Mucosa of rectum (tissue), 2 donors: Measurements from ENCODE around the gene SFRP5.

Source experiments
- H3K27ac ChIP-seq, 2 donors: one replicate each; pipeline ENCODE4 v1.7.0; 2013; ENCODE audit warnings: inconsistent platforms in 2 of 2, low read depth in 2 of 2, low read length in 2 of 2
- H3K27me3 ChIP-seq, 2 donors: one replicate each; pipeline ENCODE4 v1.7.0; 2013; ENCODE audit warnings: low read length in 2 of 2; ENCODE audit not compliant: control insufficient read depth in 2 of 2, insufficient read depth in 2 of 2
- H3K36me3 ChIP-seq, 2 donors: one replicate each; pipeline ENCODE4 v1.7.0; 2013; ENCODE audit warnings: low read length in 2 of 2; ENCODE audit not compliant: control insufficient read depth in 2 of 2, insufficient read depth in 2 of 2
- H3K4me1 ChIP-seq, 2 donors: one replicate each; pipeline ENCODE4 v1.7.0; 2013; ENCODE audit warnings: low read length in 2 of 2, mild to moderate bottlenecking in 1 of 2; ENCODE audit not compliant: control insufficient read depth in 2 of 2, insufficient read depth in 2 of 2
- H3K4me3 ChIP-seq, 2 donors: one replicate each; pipeline ENCODE4 v1.7.0; 2013; ENCODE audit warnings: low read length in 2 of 2
- H3K9ac ChIP-seq, 2 donors: one replicate each; pipeline ENCODE4 v1.7.0; 2013; ENCODE audit warnings: low read length in 2 of 2, low read depth in 1 of 2, mild to moderate bottlenecking in 1 of 2
- H3K9me3 ChIP-seq, 2 donors: one replicate each; pipeline ENCODE4 v1.7.0; 2013; ENCODE audit warnings: low read length in 2 of 2; ENCODE audit not compliant: control insufficient read depth in 2 of 2
- donor health status: healthy.
- donor health status: Normal muscosa, but diverticular disease.

The SFRP5 gene

DNA sequence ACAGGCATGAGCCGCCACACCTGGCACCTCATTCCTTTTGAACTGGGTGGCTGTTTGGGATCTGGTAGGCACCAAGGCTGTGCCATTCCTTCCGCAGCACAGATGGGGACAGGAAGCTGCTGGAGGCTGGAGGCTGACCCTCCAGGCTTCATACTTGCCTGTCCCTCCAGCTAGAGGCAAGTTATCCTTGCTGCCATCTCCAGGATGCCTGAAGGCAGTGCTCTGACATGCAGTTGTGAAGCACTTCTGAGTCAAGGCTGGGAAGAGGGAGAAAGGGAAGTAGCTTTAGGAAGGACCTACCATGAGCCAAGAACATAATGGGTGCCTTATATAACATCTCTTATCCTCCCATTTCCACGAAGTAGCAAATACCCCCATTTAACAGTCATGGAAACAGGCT is 48.8 kb downstream of the SFRP5 start:
- peak overlapping the region; percentile 78 to 82 for H3K27ac ChIP-seq
- peaks cover 49 to 55% of the 10 kb centered on the region in 2 donors for H3K4me1 ChIP-seq
- no peaks in the 10 kb centered on the region for H3K9me3 ChIP-seq
- no peak overlapping the region for H3K9ac ChIP-seq
- H3K4me3 ChIP-seq, result no peak overlapping the region
- H3K27me3 ChIP-seq, result no peaks in the 10 kb centered on the region
- H3K36me3 ChIP-seq, result peaks cover 0 to under 1% of the 10 kb centered on the region in 2 donors

DNA sequence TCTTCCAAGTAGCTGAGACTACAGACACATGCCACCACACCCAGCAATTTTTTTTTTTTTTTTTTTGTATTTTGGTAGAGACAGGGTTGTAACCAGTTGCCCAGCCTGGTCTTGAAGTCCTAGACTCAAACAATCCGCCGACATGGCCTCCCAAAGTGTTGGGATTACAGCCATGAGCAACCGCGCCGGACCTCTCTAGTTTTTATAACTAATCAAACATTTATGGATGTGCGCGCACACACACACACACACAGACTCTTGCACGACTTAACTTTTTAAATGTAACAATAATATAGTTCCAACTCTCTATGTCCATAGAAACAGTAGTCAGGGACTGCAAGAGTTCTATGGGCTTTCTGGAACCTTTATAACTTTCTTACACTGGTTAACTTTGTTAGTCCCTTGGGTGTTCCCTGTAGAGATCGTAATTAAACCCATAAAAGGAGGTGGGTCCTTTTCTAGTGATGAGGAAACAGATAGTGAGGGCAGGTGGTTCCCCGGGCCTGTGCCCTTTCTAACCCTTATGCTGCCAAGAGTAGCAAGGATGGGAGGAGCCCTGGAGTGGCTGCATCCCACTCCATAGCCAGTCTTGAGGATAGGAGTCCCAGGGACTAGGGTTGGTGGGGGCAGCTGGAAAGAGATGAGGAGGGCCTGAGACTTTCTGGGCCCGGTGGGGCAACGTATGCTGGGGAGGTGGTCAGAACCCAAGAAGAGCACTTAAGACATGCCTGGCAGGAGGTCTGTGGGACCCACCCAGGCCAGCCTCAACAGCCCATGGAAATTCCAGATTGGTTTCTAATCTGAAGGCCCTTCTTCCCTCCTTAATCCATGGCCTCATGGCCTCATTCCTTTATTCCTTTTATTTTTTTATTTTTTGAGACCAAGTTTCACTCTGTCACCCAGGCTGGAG is 49.7 kb downstream of the SFRP5 start:
- Histone ChIP-seq H3K9ac (peak overlapping the region in 1 of 2 donors; percentile 29), H3K27ac (peak overlapping the region; percentile 76 to 82), H3K4me3 (peak overlapping the region in 1 of 2 donors; percentile 27), H3K4me1 (peaks cover 56 to 64% of the 10 kb centered on the region in 2 donors), H3K27me3 (no peaks in the 10 kb centered on the region), H3K9me3 (no peaks in the 10 kb centered on the region), H3K36me3 (peaks cover 2 to 9% of the 10 kb centered on the region in 2 donors)

DNA sequence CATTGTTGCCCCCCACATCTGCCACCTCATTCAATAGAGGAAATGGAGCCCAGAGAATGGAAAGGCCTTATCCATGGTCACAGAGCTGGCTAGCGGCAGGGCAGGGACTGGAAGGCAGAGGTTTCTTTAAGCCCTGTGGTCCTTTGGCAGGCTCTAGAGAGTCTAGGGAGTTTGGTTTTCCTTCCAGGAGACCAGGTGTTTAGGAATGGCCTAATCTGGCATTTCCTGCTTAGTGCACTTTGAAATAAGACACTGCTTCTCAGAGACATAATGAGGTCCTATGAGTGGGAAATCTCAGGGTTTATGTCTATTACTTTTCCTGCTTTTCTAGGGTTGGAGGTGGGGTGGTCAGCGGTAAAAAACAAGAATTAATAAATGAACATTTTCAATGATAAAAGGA is 52.2 kb downstream of the SFRP5 start:
- Histone ChIP-seq H3K27ac (peak overlapping the region; percentile 86 to 90), H3K27me3 (no peaks in the 10 kb centered on the region), H3K9me3 (no peaks in the 10 kb centered on the region), H3K9ac (peak overlapping the region in 1 of 2 donors; percentile 45), H3K36me3 (peaks cover 7 to 11% of the 10 kb centered on the region in 2 donors), H3K4me3 (no peak overlapping the region), H3K4me1 (peaks cover 60 to 69% of the 10 kb centered on the region in 2 donors)

DNA sequence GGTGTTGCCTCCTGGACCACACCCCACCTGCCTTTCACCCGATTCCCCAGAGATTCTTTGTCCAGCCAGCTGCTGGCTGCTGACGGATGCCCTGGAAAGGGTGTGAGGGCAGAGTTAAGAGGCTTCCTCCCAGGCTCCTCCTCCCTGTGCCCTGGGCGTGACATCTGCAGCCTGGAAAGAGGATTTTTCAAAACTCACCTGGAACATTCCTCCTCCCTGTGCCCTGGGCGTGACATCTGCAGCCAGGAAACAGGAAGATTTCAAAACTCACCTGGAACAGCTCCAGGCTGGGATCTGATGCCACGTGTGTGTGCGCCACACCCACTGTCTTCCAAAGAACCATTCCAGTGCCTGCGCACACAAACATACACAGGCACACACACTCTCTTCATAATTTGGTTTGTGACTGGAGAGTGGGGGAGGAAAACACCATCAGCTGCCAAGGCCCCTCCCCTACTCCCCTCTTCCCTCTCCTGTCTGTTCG is 53.1 kb downstream of the SFRP5 start:
- H3K27ac ChIP-seq, result peak overlapping the region; percentile 86 to 90
- H3K4me3 ChIP-seq, result peak overlapping the region; percentile 1 to 38
- H3K9ac ChIP-seq, result peak overlapping the region; percentile 48 to 65
- no peaks in the 10 kb centered on the region for H3K9me3 ChIP-seq
- H3K4me1 ChIP-seq, result peaks cover 57 to 60% of the 10 kb centered on the region in 2 donors
- no peaks in the 10 kb centered on the region for H3K27me3 ChIP-seq
- H3K36me3 ChIP-seq, result peaks cover 7 to 11% of the 10 kb centered on the region in 2 donors

DNA sequence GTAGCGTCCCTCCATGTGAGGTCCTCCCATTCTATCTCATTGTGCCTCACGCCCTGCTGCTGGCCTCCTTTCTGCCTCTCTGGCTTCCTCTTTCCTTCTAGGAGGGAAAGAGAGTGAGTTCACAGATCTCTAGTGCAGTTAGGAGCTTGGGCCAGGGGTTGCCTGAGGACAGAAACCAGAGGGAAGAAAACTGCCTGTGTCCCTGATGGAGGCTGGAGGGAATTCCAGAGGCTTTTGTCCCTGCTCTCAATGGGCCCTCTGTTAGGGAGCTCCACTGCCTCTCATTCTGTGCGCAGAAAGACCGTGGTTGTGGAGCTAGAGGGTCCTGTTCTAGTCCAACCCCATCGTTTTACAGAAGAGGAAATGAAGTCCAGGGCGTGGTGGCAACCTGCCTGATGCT is 53.6 kb downstream of the SFRP5 start:
- Histone ChIP-seq H3K36me3 (peaks cover 7 to 11% of the 10 kb centered on the region in 2 donors), H3K27me3 (no peaks in the 10 kb centered on the region), H3K4me3 (peak overlapping the region; percentile 1 to 26), H3K4me1 (peaks cover 56 to 58% of the 10 kb centered on the region in 2 donors), H3K27ac (peak overlapping the region; percentile 86 to 90), H3K9me3 (no peaks in the 10 kb centered on the region), H3K9ac (peak overlapping the region; percentile 48 to 65)

DNA sequence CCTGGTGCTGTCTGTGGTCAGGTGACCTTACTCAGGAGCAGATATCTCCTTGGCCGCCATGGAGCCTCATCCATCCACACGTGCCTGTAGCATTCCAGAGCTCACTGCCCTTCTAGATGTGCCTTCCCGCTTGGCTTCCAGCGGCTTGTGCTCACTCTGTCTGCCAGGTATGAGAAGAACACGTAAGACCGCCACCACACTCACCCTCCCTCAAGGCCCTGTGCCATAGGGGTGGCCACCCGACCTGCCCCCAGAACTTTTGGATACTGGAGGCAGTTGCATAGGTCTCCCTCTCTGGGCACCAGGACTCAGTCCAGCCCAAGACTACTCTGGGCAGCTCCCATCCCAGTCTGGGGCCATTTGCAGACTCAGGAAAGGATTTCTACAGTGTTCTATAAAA is 54.2 kb downstream of the SFRP5 start:
- Histone ChIP-seq H3K9me3 (no peaks in the 10 kb centered on the region), H3K27me3 (no peaks in the 10 kb centered on the region), H3K4me1 (peaks cover 57 to 58% of the 10 kb centered on the region in 2 donors), H3K27ac (peak overlapping the region; percentile 86 to 90), H3K4me3 (no peak overlapping the region), H3K9ac (peak overlapping the region in 1 of 2 donors; percentile 65), H3K36me3 (peaks cover 7 to 11% of the 10 kb centered on the region in 2 donors)
